GM10266 (cell line): ENCODE measurements around the gene ADAMTSL2.
A peak's percentile ranks its signal among the peaks of the same experiment; 100 is the strongest.

Experiments
- DNase-seq: peaks from one replicate; pipeline ENCODE4 v3.0.0; 2012; ENCODE audit errors: extremely low spot score
- TF ChIP-seq, protein P1 (sequence below): IDR thresholded peaks from 2 replicates; pipeline ENCODE4 v1.5.1; 2012; ENCODE audit warnings: mild to moderate bottlenecking, low read depth; ENCODE audit not compliant: control insufficient read depth, insufficient read depth; ENCODE audit errors: missing control alignments

Gene ADAMTSL2

DNA sequence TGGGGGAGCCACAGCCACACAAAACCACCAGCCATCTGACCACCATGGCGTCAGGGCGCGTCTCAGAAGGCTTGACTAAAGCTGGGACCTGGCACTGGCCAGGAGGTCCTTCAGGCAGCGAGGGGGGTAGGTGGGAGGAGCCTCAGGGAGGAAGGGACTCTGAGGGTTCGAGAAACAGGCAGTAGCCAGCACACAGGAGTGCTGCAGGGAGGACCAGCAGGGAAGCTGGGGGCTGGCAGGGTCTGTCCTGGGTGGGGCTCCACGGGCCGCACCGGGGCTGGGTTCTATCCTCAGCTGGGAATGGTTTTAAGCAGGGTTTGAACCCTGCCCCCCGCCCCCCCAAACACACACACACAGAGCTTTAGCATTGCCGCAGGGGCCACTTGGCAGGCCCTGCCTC, 67.2 kb downstream of the ADAMTSL2 start:
- no peak for DNase-seq
- TF ChIP-seq, protein P1, sequence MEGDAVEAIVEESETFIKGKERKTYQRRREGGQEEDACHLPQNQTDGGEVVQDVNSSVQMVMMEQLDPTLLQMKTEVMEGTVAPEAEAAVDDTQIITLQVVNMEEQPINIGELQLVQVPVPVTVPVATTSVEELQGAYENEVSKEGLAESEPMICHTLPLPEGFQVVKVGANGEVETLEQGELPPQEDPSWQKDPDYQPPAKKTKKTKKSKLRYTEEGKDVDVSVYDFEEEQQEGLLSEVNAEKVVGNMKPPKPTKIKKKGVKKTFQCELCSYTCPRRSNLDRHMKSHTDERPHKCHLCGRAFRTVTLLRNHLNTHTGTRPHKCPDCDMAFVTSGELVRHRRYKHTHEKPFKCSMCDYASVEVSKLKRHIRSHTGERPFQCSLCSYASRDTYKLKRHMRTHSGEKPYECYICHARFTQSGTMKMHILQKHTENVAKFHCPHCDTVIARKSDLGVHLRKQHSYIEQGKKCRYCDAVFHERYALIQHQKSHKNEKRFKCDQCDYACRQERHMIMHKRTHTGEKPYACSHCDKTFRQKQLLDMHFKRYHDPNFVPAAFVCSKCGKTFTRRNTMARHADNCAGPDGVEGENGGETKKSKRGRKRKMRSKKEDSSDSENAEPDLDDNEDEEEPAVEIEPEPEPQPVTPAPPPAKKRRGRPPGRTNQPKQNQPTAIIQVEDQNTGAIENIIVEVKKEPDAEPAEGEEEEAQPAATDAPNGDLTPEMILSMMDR = no peak

DNA sequence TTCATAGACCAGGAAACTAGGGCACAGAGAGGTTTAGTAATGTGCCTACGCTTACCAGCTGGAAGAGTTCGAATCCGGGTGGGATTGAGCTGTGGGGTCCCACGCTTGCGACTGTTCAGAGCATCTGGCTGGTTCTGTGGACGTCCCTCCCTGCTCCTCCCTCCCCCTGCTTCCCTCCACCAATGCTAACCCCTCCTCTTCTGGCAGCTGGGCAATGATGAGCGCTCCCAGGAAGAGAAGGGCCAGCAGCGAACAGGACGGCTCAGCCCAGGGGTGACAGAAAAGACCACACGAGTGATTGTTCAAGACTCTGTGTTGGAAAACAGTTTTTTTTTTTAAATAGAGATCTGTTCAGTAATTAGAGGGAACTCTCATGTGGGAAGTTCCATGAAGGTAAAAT, 67.8 kb downstream of the ADAMTSL2 start:
- no peak for DNase-seq
- TF ChIP-seq, protein P1 = no peak

- TF ChIP-seq, protein P1 = no peak
- no peak for DNase-seq
Measured at GRCh38 chr9:133603135-133603927, 68.8 kb downstream of the ADAMTSL2 start.

DNA sequence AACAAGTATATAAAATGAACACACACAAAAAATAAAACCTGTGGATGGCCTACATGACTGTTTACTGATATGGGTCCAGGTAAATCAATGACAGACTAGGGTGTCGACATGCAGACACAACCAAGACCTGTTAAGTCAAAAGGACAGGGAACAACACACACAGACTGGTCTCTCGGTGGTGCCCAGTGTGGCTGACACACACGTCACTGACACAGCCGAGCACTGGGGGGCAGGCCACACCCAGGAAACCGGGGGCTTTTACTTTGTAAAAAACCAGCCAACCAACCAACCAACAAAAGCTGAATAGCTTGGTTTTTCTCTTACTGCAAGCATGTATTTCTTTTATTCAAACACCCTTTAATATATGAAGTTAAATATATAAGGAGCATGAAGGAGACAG, 69.7 kb downstream of the ADAMTSL2 start:
- TF ChIP-seq, protein P1 = peak; percentile 23
- no peak for DNase-seq

GRCh38 chr9:133604856-133605255, 70.4 kb downstream of the ADAMTSL2 start:
- DNase-seq = no peak
- TF ChIP-seq, protein P1 = no peak

GRCh38 chr9:133605446-133605845, 70.9 kb downstream of the ADAMTSL2 start:
- no peak for DNase-seq
- TF ChIP-seq, protein P1 = no peak
